Kidney (tissue), 14 donors: ENCODE measurements around the gene NYNRIN. TPM values are rescaled to one million over a fixed set of nuclear protein-coding genes. Genes with fewer than 3 reads are reported as not detected.

Source experiments
- DNase-seq, 5 donors: peaks; one replicate each; pipeline ENCODE4 v3.0.0-alpha.2; 2013 to 2020
- FAIRE-seq: peaks from 2 replicates; lab custom pipeline; 2012; peaks lifted over from hg19 to GRCh38; lab: Jason Lieb, UNC
- H3K27ac ChIP-seq, 2 donors: one replicate each; pipeline ENCODE4 v1.7.0; 2013; ENCODE audit warnings: low read depth in 2 of 2, low read length in 2 of 2, inconsistent platforms in 1 of 2
- H3K27me3 ChIP-seq: one replicate; pipeline ENCODE4 v1.7.1; 2013; ENCODE audit warnings: low read length, inconsistent platforms; ENCODE audit not compliant: control insufficient read depth, insufficient read depth
- H3K36me3 ChIP-seq, 3 donors: one replicate each; pipeline versions ENCODE4 v1.7.0 to v1.7.1; 2013; ENCODE audit warnings: low read length in 3 of 3, control low read depth in 1 of 3, inconsistent platforms in 1 of 3; ENCODE audit not compliant: insufficient read depth in 3 of 3, control insufficient read depth in 2 of 3
- H3K4me1 ChIP-seq, 3 donors: one replicate each; pipeline versions ENCODE4 v1.7.0 to v1.7.1; 2013; ENCODE audit warnings: low read length in 3 of 3, inconsistent platforms in 1 of 3, low read depth in 1 of 3; ENCODE audit not compliant: control insufficient read depth in 2 of 3, insufficient read depth in 2 of 3
- H3K4me3 ChIP-seq, 3 donors: one replicate each; pipeline versions ENCODE4 v1.7.0 to v1.8.1; 2013; ENCODE audit warnings: low read length in 3 of 3, control low read depth in 1 of 3, inconsistent platforms in 1 of 3
- H3K9ac ChIP-seq, 3 donors: one replicate each; pipeline versions ENCODE4 v1.7.0 to v1.7.1; 2013; ENCODE audit warnings: low read length in 3 of 3, control low read depth in 1 of 3, inconsistent platforms in 1 of 3
- H3K9me3 ChIP-seq, 3 donors: one replicate each; pipeline versions ENCODE4 v1.7.0 to v1.7.1; 2013; ENCODE audit warnings: low read length in 3 of 3, control low read depth in 1 of 3, inconsistent platforms in 1 of 3; ENCODE audit not compliant: control insufficient read depth in 2 of 3, insufficient read depth in 1 of 3
- intact Hi-C: fragments of 100-400 bp; cut with DNase I; formaldehyde crosslinking; loops from one replicate; pipeline ENCODE4 v1.11.1; 2022
- polyA plus RNA-seq: library from polyadenylated mRNA; stranded (reverse); fragments of 350-450 nt; fragmentation: Illumina TruSeq; extraction: RNeasy Lipid Tissue Mini Kit (QIAGEN cat#74804); gene quantifications from one replicate; pipeline ENCODE4 v1.2.3, GENCODE V29; 2014; ENCODE audit warnings: low read depth, low replicate concordance; ENCODE audit not compliant: insufficient read depth
- total RNA-seq: library from RNA; stranded (reverse); fragmentation: NEBNext Ultra II Directional; extraction: Animal tissue kit (Norgen Biotek cat#: 25700); gene quantifications from one replicate; pipeline ENCODE4 v1.2.1, GENCODE V29; 2021
- TF ChIP-seq, protein P1 (sequence below): IDR thresholded peaks from 3 replicates; pipeline ENCODE4 v1.5.1; 2012; ENCODE audit warnings: mild to moderate bottlenecking, moderate library complexity, borderline replicate concordance; ENCODE audit not compliant: insufficient read depth; ENCODE audit errors: extremely low read depth
- donor health status: control.
- donor health status: control.
- donor health status: control.
- donor health status: control.
- donor health status: control.
- donor health status: DM: yes; HTN: yes; CAD: no.
- donor health status: Normal renal cell carcinoma (clear cell type).

NYNRIN gene
- total and polyA plus RNA-seq, 2 donors from 2014 or later, result 4.4 to 12.1 TPM

DNA sequence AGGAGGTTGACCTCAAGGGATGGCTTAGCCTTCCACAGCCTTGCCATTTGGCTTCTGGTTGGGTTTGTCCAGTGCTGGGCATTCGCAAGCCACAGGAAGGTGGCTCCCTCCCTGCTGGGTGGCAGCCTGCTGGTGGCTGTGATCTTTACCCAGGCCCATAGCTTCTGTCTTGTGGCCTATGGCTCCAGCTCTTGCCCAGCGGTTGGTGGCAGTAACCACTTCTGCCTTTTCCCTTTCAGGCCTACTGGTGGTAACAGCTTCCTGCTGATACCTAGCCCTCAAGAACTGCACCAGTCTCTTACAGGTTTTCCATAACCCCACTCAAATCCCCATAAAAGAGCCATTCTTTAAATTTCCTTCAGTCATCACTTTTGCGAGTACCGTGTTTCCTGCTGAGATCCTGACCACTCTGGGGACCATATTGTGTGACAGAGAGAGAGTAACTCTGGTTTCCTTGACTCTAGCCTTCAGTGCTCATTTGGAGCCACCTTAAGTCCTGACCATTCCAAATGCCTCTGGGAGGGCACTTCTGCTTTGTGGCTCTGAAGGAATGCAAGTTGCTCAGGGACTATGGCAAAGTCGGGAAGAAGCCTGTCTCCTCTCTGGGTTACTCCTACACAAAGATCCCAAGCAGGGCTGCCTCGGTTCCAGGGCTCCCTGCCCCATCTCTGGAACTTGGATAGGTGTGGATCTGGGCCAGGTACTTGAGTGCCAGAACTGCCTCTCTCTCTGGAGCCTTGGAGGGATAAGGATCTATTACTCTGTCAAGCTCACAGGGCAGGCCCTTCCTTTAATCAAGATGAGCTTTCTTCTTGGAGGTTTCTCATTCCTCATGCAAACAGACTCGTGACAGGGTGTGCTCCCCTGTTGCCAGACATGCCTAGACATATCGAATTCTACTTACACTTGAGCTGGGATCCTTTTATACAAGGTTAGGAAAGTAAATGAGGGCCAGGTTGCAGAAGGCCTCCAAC lies 2.9 kb upstream of the NYNRIN start:
- H3K36me3 ChIP-seq, result no peaks in the 10 kb centered on the region
- no peaks in the 10 kb centered on the region for H3K9me3 ChIP-seq
- TF ChIP-seq, protein P1, sequence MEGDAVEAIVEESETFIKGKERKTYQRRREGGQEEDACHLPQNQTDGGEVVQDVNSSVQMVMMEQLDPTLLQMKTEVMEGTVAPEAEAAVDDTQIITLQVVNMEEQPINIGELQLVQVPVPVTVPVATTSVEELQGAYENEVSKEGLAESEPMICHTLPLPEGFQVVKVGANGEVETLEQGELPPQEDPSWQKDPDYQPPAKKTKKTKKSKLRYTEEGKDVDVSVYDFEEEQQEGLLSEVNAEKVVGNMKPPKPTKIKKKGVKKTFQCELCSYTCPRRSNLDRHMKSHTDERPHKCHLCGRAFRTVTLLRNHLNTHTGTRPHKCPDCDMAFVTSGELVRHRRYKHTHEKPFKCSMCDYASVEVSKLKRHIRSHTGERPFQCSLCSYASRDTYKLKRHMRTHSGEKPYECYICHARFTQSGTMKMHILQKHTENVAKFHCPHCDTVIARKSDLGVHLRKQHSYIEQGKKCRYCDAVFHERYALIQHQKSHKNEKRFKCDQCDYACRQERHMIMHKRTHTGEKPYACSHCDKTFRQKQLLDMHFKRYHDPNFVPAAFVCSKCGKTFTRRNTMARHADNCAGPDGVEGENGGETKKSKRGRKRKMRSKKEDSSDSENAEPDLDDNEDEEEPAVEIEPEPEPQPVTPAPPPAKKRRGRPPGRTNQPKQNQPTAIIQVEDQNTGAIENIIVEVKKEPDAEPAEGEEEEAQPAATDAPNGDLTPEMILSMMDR, result no peak
- no peaks in the 10 kb centered on the region for H3K27me3 ChIP-seq
- no peak for DNase-seq
- FAIRE-seq, result no peak
- no peak overlapping the region for H3K9ac ChIP-seq
- H3K27ac ChIP-seq, result no peak overlapping the region
- H3K4me3 ChIP-seq, result no peak overlapping the region
- H3K4me1 ChIP-seq, result peaks cover 13 to 15% (median 15%) of the 10 kb centered on the region in 3 donors
- intact Hi-C loops, result no loop called here

DNA sequence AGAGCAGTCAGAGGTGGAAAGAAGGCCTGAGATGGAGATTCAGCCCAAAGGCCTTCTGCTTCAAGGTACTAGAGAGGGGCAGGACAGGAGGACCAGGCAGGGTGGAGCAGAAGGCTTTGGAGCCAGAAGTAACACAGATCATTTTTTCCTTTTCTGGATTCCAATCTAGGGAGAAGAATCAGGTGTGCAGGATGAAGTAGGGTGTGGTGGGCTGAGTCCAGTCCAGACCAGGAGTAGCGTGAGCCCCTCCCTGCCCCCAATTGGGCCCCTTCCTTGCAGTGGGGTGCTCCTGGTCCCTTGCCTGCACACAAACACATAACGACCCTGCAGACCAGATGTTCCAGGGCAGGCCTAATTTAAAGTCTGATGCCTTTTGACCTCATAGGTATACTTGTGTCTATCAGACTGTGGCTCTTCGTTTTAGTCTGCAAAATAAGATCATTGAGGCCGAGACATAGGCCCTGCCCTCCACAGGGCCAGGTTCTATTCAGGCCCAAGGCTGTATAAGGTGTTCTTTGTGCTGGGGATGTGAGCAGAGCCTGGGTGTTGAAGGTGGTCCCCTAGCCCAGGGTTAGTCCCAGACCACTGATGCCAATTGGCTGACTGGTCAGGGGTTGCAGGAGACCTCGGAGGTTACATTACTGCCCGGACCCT lies 1.0 kb upstream of the NYNRIN start:
- Histone ChIP-seq H3K4me1 (peaks cover 13 to 17% (median 14%) of the 10 kb centered on the region in 3 donors), H3K36me3 (no peaks in the 10 kb centered on the region), H3K4me3 (peak overlapping the region in 2 of 3 donors; percentile 20 to 31)

DNA sequence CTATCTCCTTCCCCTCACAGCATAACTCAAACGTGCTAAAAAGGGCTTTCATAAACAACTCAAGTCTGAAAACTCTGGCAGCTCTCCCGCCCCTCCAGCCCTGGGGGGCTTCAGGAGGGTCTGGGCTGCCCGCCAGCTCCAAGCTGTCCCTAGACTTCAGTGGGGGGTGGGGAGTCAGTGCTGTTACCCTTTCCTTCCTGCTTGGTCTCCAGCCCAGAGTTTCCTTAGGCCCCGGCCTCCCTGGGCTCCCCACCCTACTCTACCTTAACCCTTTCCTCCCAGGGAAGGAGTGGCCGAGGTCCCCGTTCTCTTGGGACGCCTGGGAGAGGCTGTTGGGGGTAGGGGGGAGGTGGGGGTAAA lies 530 bp upstream of the NYNRIN start:
- H3K27ac ChIP-seq, result peak overlapping the region; percentile 40 to 41
- TF ChIP-seq, protein P1, result no peak
- peaks cover 13 to 19% (median 17%) of the 10 kb centered on the region in 3 donors for H3K4me1 ChIP-seq
- no peak for FAIRE-seq
- H3K9me3 ChIP-seq, result no peaks in the 10 kb centered on the region
- peak overlapping the region in 1 of 3 donors; percentile 31 for H3K4me3 ChIP-seq
- no peaks in the 10 kb centered on the region for H3K36me3 ChIP-seq
- DNase-seq, result peak; percentile 81 to 96 (median 85)
- no peaks in the 10 kb centered on the region for H3K27me3 ChIP-seq
- intact Hi-C loops, result no loop called here
- H3K9ac ChIP-seq, result no peak overlapping the region

More for the DNA sequence above, 1.0 kb upstream of the NYNRIN start:
- peak overlapping the region in 1 of 2 donors; percentile 40 for H3K27ac ChIP-seq
- FAIRE-seq, result no peak
- no peaks in the 10 kb centered on the region for H3K9me3 ChIP-seq
- no peak for DNase-seq
- intact Hi-C loops, result no loop called here
- no peak overlapping the region for H3K9ac ChIP-seq
- H3K27me3 ChIP-seq, result no peaks in the 10 kb centered on the region
- TF ChIP-seq, protein P1, result no peak
